SK-N-SH (cell line): ENCODE measurements around the gene FABP3. TPM values are rescaled to one million over a fixed set of nuclear protein-coding genes. Genes with fewer than 3 reads are reported as not detected.

Experiments used
- CTCF ChIA-PET: fragments of 300-600, 350-600 bp; formaldehyde crosslinking; extraction: SDS; loops from one replicate; lab custom pipeline; 2021; lab: Yijun Ruan, JAX
- POLR2A ChIA-PET: fragments of 350-600 bp; sonication (Branson Sonifier 250); formaldehyde crosslinking; extraction: SDS; loops from one replicate; lab custom pipeline; 2020; ENCODE audit warnings: antibody characterized with exemption, inconsistent platforms; lab: Yijun Ruan, JAX
- DNase-seq: peaks from one replicate; pipeline ENCODE4 v3.0.0; 2012
- H2AFZ ChIP-seq: fragments of 200-600 bp; sonication (generic); 2 replicates; pipeline ENCODE4 v1.8.1; 2016; ENCODE audit warnings: antibody characterized with exemption, mild to moderate bottlenecking, low read depth
- H3F3A ChIP-seq: fragments of 200-600 bp; sonication (generic); replicated peaks from 2 replicates; pipeline ENCODE3; 2016; ENCODE audit warnings: antibody characterized with exemption, mild to moderate bottlenecking; ENCODE audit not compliant: insufficient read depth
- H3K27ac ChIP-seq, 2 experiments: fragments of 200-500 bp in 1 of 2; fragments of 200-600 bp in 1 of 2; sonication (Bioruptor generic) in 1 of 2; sonication (generic), shearing (Covaris generic) in 1 of 2; 2 replicates each; pipeline versions ENCODE4 v1.5.1 to v1.6.1; 2014 to 2016; ENCODE audit warnings: low read depth in 2 of 2, inconsistent platforms in 1 of 2, low read length in 1 of 2, mild to moderate bottlenecking in 1 of 2, mixed read lengths in 1 of 2
- H3K27me3 ChIP-seq: fragments of 200-600 bp; sonication (generic), shearing (Covaris generic); 2 replicates; pipeline ENCODE4 v1.6.1; 2016; ENCODE audit warnings: mixed run types; ENCODE audit not compliant: insufficient read depth
- H3K36me3 ChIP-seq, 2 experiments: fragments of 200-500 bp in 1 of 2; fragments of 200-600 bp in 1 of 2; sonication (Bioruptor generic) in 1 of 2; sonication (generic) in 1 of 2; replicated peaks in 1 of 2; 2 replicates each; pipeline versions ENCODE3 to v1.5.1; 2014 to 2016; ENCODE audit warnings: low read length in 1 of 2, mild to moderate bottlenecking in 1 of 2; ENCODE audit not compliant: insufficient read depth in 2 of 2, control insufficient read depth in 1 of 2
- H3K4me1 ChIP-seq, 2 experiments: fragments of 200-500 bp in 1 of 2; fragments of 200-600 bp in 1 of 2; sonication (Bioruptor generic) in 1 of 2; sonication (generic), shearing (Covaris generic) in 1 of 2; 2 replicates each; pipeline versions ENCODE4 v1.5.1 to v1.6.1; 2014 to 2016; ENCODE audit warnings: low read depth in 1 of 2, low read length in 1 of 2, mixed run types in 1 of 2; ENCODE audit not compliant: insufficient read depth in 2 of 2, control insufficient read depth in 1 of 2
- H3K4me2 ChIP-seq: fragments of 200-600 bp; sonication (generic), shearing (Covaris generic); 2 replicates; pipeline ENCODE4 v1.6.1; 2017; ENCODE audit warnings: mixed run types
- H3K4me3 ChIP-seq, 2 experiments: fragments of 200-500 bp in 1 of 2; fragments of 200-600 bp in 1 of 2; sonication (Bioruptor generic) in 1 of 2; sonication (generic), shearing (Covaris generic) in 1 of 2; 2 replicates each; pipeline versions ENCODE4 v1.5.1 to v1.8.1; 2014 to 2016; ENCODE audit warnings: low read depth in 2 of 2, inconsistent platforms in 1 of 2, low read length in 1 of 2, mild to moderate bottlenecking in 1 of 2, mixed read lengths in 1 of 2, moderate library complexity in 1 of 2
- H3K79me2 ChIP-seq: fragments of 200-600 bp; sonication (generic); 2 replicates; pipeline ENCODE4 v1.8.1; 2017; ENCODE audit warnings: mild to moderate bottlenecking; ENCODE audit not compliant: insufficient read depth
- H3K9ac ChIP-seq: fragments of 200-600 bp; sonication (generic); 2 replicates; pipeline ENCODE4 v1.6.1; 2017; ENCODE audit warnings: mixed run types
- H3K9me2 ChIP-seq: fragments of 200-600 bp; sonication (generic); 2 replicates; pipeline ENCODE4 v1.6.1; 2017; ENCODE audit warnings: mixed run types
- H3K9me3 ChIP-seq: fragments of 200-600 bp; sonication (generic); 2 replicates; pipeline ENCODE4 v1.6.1; 2017; ENCODE audit warnings: mixed run types, mild to moderate bottlenecking, moderate library complexity
- H4K20me1 ChIP-seq: fragments of 200-600 bp; sonication (generic); 2 replicates; pipeline ENCODE4 v1.6.1; 2017; ENCODE audit warnings: mild to moderate bottlenecking, mixed run types; ENCODE audit not compliant: insufficient read depth
- CHD2 ChIP-seq: fragments of 150-350 bp; IDR thresholded peaks from 2 replicates; pipeline ENCODE4 v1.6.1; 2018; ENCODE audit warnings: low read length; ENCODE audit not compliant: partially characterized antibody
- ELF1 ChIP-seq: IDR thresholded peaks from 2 replicates; pipeline ENCODE4 v1.4.0; 2012
- EP300 ChIP-seq, 2 experiments: IDR thresholded peaks; 2 replicates each; pipeline versions ENCODE4 v1.4.0 to v1.6.1; 2012; ENCODE audit warnings: borderline replicate concordance in 1 of 2, low read depth in 1 of 2, low read length in 1 of 2
- EZH2phosphoT487 ChIP-seq: fragments of 200-600 bp; sonication (generic); IDR thresholded peaks from 2 replicates; pipeline ENCODE4 v1.6.1; 2017; ENCODE audit warnings: low read depth, mixed run types, mild to moderate bottlenecking, antibody characterized with exemption, moderate library complexity, borderline replicate concordance
- FOXJ3 ChIP-seq: sonication (generic); formaldehyde crosslinking; IDR thresholded peaks from 2 replicates; pipeline ENCODE4 v1.5.1; 2020; ENCODE audit warnings: mild to moderate bottlenecking, missing genetic modification reagents
- FOXM1 ChIP-seq: IDR thresholded peaks from 2 replicates; pipeline ENCODE4 v1.4.0; 2012; ENCODE audit warnings: low read depth, mild to moderate bottlenecking
- GABPA ChIP-seq: IDR thresholded peaks from 2 replicates; pipeline ENCODE4 v1.4.0; 2012; ENCODE audit warnings: low read depth, mild to moderate bottlenecking
- GATA2 ChIP-seq: sonication (generic); formaldehyde crosslinking; IDR thresholded peaks from 2 replicates; pipeline ENCODE4 v1.5.0; 2020; ENCODE audit warnings: mild to moderate bottlenecking, missing genetic modification reagents
- RAD21 ChIP-seq: IDR thresholded peaks from 2 replicates; pipeline ENCODE4 v1.6.1; 2012; ENCODE audit warnings: mild to moderate bottlenecking, low read length
- RFX5 ChIP-seq: IDR thresholded peaks from 2 replicates; pipeline ENCODE4 v1.6.1; 2012; ENCODE audit warnings: mild to moderate bottlenecking, improper control_type of control experiment, low read length
- SIN3A ChIP-seq: IDR thresholded peaks from 2 replicates; pipeline ENCODE4 v1.6.1; 2012; ENCODE audit warnings: low read depth, mild to moderate bottlenecking, low read length, moderate library complexity, borderline replicate concordance
- SMC3 ChIP-seq: IDR thresholded peaks from 2 replicates; pipeline ENCODE4 v1.6.1; 2012; ENCODE audit warnings: low read depth, low read length, improper control_type of control experiment
- TEAD4 ChIP-seq: IDR thresholded peaks from 2 replicates; pipeline ENCODE4 v1.4.0; 2012; ENCODE audit warnings: mild to moderate bottlenecking, borderline replicate concordance; ENCODE audit not compliant: insufficient read depth
- YY1 ChIP-seq: IDR thresholded peaks from 2 replicates; pipeline ENCODE4 v1.4.0; 2012; ENCODE audit warnings: low read depth, mild to moderate bottlenecking
- WGBS: methylation state at CpG from one replicate; pipeline ENCODE4 v1.1.6; 2017; ENCODE audit warnings: low lambda C conversion rate; 5-methylcytosine and 5-hydroxymethylcytosine counted together
- polyA plus RNA-seq, 3 experiments: library from polyadenylated mRNA; depleted of rRNA; stranded (reverse); fragments of >200 nt; gene quantifications; 2 replicates each; pipeline ENCODE4 v1.2.3, GENCODE V29; 2012
- TF ChIP-seq, protein P1 (sequence below): fragments of 200-600 bp; sonication (generic); IDR thresholded peaks from 2 replicates; pipeline ENCODE4 v1.6.1; 2017; ENCODE audit warnings: antibody characterized with exemption, mild to moderate bottlenecking, moderate library complexity
- TF ChIP-seq, protein P2 (sequence below): IDR thresholded peaks from 2 replicates; pipeline ENCODE4; 2012
- TF ChIP-seq, protein P3 (sequence below): IDR thresholded peaks from 2 replicates; pipeline ENCODE4 v1.6.1; 2012; ENCODE audit warnings: mild to moderate bottlenecking, low read depth, low read length, moderate library complexity
- TF ChIP-seq, protein P4 (sequence below): IDR thresholded peaks from 2 replicates; pipeline ENCODE4 v1.4.0; 2012; ENCODE audit warnings: low read depth, borderline replicate concordance
- TF ChIP-seq, protein P5 (sequence below): fragments of 150-350 bp; IDR thresholded peaks from 2 replicates; pipeline ENCODE4 v1.6.1; 2017; ENCODE audit warnings: antibody characterized with exemption, low read length, low read depth, borderline replicate concordance

FABP3 gene
- polyA plus RNA-seq, 1 of the 3 experiments (the other 2 are of a cell fraction), result 0.08 TPM

DNA sequence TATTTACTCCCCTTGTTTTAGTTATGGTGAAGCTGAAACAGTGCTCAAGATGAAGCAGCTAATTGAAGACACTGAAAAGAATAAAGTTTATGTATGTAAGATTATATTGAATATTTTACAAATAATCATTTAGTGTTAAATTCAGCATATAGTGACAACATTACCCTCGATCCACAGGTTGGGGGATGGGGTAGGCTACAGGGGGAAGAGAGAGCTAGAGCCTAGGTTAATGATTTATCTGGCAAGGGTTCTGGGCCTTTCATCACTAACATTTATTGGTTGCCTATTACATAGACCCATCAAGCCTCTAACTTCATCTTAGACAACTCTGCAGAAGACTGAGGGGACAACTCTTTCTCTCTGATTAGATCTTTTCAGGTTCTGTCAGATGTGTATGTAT lies 54.7 kb downstream of the FABP3 start:
- peaks cover 35 to 53% of the 10 kb centered on the region in 2 experiments for H3K36me3 ChIP-seq
- TF ChIP-seq GATA2 (CRISPR knock-in tag), result no peak
- TF ChIP-seq GABPA, result no peak
- no peak for TF ChIP-seq EZH2phosphoT487
- TF ChIP-seq, protein P1, sequence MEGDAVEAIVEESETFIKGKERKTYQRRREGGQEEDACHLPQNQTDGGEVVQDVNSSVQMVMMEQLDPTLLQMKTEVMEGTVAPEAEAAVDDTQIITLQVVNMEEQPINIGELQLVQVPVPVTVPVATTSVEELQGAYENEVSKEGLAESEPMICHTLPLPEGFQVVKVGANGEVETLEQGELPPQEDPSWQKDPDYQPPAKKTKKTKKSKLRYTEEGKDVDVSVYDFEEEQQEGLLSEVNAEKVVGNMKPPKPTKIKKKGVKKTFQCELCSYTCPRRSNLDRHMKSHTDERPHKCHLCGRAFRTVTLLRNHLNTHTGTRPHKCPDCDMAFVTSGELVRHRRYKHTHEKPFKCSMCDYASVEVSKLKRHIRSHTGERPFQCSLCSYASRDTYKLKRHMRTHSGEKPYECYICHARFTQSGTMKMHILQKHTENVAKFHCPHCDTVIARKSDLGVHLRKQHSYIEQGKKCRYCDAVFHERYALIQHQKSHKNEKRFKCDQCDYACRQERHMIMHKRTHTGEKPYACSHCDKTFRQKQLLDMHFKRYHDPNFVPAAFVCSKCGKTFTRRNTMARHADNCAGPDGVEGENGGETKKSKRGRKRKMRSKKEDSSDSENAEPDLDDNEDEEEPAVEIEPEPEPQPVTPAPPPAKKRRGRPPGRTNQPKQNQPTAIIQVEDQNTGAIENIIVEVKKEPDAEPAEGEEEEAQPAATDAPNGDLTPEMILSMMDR, result no peak
- TF ChIP-seq, protein P2, sequence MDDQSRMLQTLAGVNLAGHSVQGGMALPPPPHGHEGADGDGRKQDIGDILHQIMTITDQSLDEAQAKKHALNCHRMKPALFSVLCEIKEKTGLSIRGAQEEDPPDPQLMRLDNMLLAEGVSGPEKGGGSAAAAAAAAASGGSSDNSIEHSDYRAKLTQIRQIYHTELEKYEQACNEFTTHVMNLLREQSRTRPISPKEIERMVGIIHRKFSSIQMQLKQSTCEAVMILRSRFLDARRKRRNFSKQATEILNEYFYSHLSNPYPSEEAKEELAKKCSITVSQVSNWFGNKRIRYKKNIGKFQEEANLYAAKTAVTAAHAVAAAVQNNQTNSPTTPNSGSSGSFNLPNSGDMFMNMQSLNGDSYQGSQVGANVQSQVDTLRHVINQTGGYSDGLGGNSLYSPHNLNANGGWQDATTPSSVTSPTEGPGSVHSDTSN, result no peak
- TF ChIP-seq SMC3, result no peak
- no peak for TF ChIP-seq EP300 (IDR thresholded peaks at IDR 0.05; ENCODE audit: borderline replicate concordance in 1 of 2, low read depth in 1 of 2, low read length in 1 of 2)
- TF ChIP-seq FOXM1, result no peak
- TF ChIP-seq, protein P3, sequence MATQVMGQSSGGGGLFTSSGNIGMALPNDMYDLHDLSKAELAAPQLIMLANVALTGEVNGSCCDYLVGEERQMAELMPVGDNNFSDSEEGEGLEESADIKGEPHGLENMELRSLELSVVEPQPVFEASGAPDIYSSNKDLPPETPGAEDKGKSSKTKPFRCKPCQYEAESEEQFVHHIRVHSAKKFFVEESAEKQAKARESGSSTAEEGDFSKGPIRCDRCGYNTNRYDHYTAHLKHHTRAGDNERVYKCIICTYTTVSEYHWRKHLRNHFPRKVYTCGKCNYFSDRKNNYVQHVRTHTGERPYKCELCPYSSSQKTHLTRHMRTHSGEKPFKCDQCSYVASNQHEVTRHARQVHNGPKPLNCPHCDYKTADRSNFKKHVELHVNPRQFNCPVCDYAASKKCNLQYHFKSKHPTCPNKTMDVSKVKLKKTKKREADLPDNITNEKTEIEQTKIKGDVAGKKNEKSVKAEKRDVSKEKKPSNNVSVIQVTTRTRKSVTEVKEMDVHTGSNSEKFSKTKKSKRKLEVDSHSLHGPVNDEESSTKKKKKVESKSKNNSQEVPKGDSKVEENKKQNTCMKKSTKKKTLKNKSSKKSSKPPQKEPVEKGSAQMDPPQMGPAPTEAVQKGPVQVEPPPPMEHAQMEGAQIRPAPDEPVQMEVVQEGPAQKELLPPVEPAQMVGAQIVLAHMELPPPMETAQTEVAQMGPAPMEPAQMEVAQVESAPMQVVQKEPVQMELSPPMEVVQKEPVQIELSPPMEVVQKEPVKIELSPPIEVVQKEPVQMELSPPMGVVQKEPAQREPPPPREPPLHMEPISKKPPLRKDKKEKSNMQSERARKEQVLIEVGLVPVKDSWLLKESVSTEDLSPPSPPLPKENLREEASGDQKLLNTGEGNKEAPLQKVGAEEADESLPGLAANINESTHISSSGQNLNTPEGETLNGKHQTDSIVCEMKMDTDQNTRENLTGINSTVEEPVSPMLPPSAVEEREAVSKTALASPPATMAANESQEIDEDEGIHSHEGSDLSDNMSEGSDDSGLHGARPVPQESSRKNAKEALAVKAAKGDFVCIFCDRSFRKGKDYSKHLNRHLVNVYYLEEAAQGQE, result no peak
- TF ChIP-seq TEAD4, result no peak
- TF ChIP-seq ELF1, result no peak
- TF ChIP-seq YY1, result no peak
- TF ChIP-seq SIN3A, result no peak
- no peak for TF ChIP-seq RFX5
- no peak for TF ChIP-seq FOXJ3 (CRISPR knock-in tag)
- TF ChIP-seq, protein P4, sequence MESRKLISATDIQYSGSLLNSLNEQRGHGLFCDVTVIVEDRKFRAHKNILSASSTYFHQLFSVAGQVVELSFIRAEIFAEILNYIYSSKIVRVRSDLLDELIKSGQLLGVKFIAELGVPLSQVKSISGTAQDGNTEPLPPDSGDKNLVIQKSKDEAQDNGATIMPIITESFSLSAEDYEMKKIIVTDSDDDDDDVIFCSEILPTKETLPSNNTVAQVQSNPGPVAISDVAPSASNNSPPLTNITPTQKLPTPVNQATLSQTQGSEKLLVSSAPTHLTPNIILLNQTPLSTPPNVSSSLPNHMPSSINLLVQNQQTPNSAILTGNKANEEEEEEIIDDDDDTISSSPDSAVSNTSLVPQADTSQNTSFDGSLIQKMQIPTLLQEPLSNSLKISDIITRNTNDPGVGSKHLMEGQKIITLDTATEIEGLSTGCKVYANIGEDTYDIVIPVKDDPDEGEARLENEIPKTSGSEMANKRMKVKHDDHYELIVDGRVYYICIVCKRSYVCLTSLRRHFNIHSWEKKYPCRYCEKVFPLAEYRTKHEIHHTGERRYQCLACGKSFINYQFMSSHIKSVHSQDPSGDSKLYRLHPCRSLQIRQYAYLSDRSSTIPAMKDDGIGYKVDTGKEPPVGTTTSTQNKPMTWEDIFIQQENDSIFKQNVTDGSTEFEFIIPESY, result no peak
- TF ChIP-seq, protein P5, sequence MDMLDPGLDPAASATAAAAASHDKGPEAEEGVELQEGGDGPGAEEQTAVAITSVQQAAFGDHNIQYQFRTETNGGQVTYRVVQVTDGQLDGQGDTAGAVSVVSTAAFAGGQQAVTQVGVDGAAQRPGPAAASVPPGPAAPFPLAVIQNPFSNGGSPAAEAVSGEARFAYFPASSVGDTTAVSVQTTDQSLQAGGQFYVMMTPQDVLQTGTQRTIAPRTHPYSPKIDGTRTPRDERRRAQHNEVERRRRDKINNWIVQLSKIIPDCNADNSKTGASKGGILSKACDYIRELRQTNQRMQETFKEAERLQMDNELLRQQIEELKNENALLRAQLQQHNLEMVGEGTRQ, result no peak
- no peak for TF ChIP-seq RAD21
- no peak for TF ChIP-seq CHD2
- TF ChIP-seq, all 33 proteins: peak for 0
- POLR2A ChIA-PET, result no interaction called here
- WGBS, result 95% methylated on average over 1 of the region's 1 CpG
- no peaks in the 10 kb centered on the region for H3F3A ChIP-seq
- H3K79me2 ChIP-seq, result peaks cover 3% of the 10 kb centered on the region
- no peaks in the 10 kb centered on the region for H3K9me3 ChIP-seq
- no peaks in the 10 kb centered on the region for H3K4me1 ChIP-seq
- H3K4me3 ChIP-seq, result no peak overlapping the region
- no peaks in the 10 kb centered on the region for H3K27me3 ChIP-seq
- DNase-seq, result no peak
- H3K27ac ChIP-seq, result no peak overlapping the region
- no peak overlapping the region for H2AFZ ChIP-seq
- no peaks in the 10 kb centered on the region for H3K9me2 ChIP-seq
- no peaks in the 10 kb centered on the region for H4K20me1 ChIP-seq
- no peak overlapping the region for H3K9ac ChIP-seq
- CTCF ChIA-PET, result interaction anchor here (0.9 to 1.9 kb wide), 2 partner anchors 133 to 137 kb away, joined by 3 to 8 read pairs; no protein-coding TSS in a partner anchor
- no peak overlapping the region for H3K4me2 ChIP-seq
